ENCODE results near the gene ATP9A.

Gene ATP9A

GRCh38 chr20:51594236-51595057 lies 173.7 kb downstream of the ATP9A start:
- DNase-seq = no peak

GRCh38 chr20:51593584-51593983 lies 174.6 kb downstream of the ATP9A start:
- DNase-seq = no peak

GRCh38 chr20:51592564-51592963 lies 175.6 kb downstream of the ATP9A start:
- DNase-seq = no peak

GRCh38 chr20:51591871-51592270 lies 176.3 kb downstream of the ATP9A start:
- no peak for DNase-seq

- no peak for DNase-seq
Observed at GRCh38 chr20:51588762-51589161, 179.4 kb downstream of the ATP9A start.

GRCh38 chr20:51587145-51587544 lies 181.0 kb downstream of the ATP9A start:
- no peak for DNase-seq

- DNase-seq = peak; percentile 53
Observed at GRCh38 chr20:51586005-51586440, 182.2 kb downstream of the ATP9A start.

- DNase-seq = no peak
Observed at GRCh38 chr20:51585148-51585547, 183.0 kb downstream of the ATP9A start.

- no peak for DNase-seq
Observed at GRCh38 chr20:51584737-51585136, 183.5 kb downstream of the ATP9A start.

- DNase-seq = no peak
Observed at GRCh38 chr20:51584116-51584515, 184.1 kb downstream of the ATP9A start.

- DNase-seq = no peak
Observed at GRCh38 chr20:51583499-51583898, 184.7 kb downstream of the ATP9A start.

GRCh38 chr20:51583073-51583472 lies 185.1 kb downstream of the ATP9A start:
- DNase-seq = no peak

GRCh38 chr20:51581571-51581970 lies 186.6 kb downstream of the ATP9A start:
- DNase-seq = no peak

GRCh38 chr20:51579137-51579536 lies 189.1 kb downstream of the ATP9A start:
- no peak for DNase-seq

- DNase-seq = no peak
Observed at GRCh38 chr20:51578145-51578459, 190.1 kb downstream of the ATP9A start.

- no peak for DNase-seq
Observed at GRCh38 chr20:51577432-51578144, 190.6 kb downstream of the ATP9A start.

- no peak for DNase-seq
Observed at GRCh38 chr20:51575486-51575885, 192.7 kb downstream of the ATP9A start.

GRCh38 chr20:51574248-51575033 lies 193.7 kb downstream of the ATP9A start:
- no peak for DNase-seq

GRCh38 chr20:51573576-51574243 lies 194.5 kb downstream of the ATP9A start:
- DNase-seq = no peak

- no peak for DNase-seq
Observed at GRCh38 chr20:51571460-51571794, 196.8 kb downstream of the ATP9A start.

- no peak for DNase-seq
Observed at GRCh38 chr20:51570739-51571459, 197.3 kb downstream of the ATP9A start.
